IPS-18c (cell line): ENCODE data around the gene NTN4.
"Not testable (repeated sequence)": the region's sequence is repeated elsewhere in the genome, so short reads cannot be mapped to it uniquely, and the experiment has no call there.

ENCODE experiments used
- H3K4me3 ChIP-seq: 2 replicates; pipeline ENCODE4 v1.7.0; 2013; ENCODE audit warnings: low read depth, mild to moderate bottlenecking, low read length, moderate library complexity; ENCODE audit not compliant: insufficient read depth
- H3K9me3 ChIP-seq: one replicate; pipeline ENCODE4 v1.6.1; 2013; ENCODE audit warnings: mild to moderate bottlenecking, low read length, moderate library complexity; ENCODE audit not compliant: control insufficient read depth, insufficient read depth

NTN4 gene

DNA sequence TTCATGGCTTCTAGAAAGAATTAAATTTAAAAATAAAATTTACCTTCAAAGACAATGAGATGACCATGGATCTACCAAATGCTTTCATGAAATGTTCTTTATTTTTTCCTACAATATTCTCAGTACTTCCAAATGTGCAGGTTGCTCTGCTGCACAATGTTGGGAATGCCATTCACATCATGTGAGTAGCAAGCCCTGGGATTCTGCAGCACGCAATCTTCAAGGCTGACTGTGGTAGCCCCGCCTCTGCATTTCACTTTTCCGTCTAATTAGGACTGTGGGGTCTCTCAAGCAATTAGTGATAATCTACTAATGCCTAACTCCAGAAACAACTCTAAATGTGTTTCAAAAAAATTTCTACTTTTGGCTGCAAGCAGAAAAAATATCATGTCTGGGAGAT lies 13.7 kb upstream of the NTN4 start:
- H3K9me3 ChIP-seq: no peaks in the 10 kb centered on the region
- no peak overlapping the region for H3K4me3 ChIP-seq

- H3K9me3 ChIP-seq: no peaks in the 10 kb centered on the region
- H3K4me3 ChIP-seq: no peak overlapping the region
Measured at GRCh38 chr12:95803817-95804216, 13.3 kb upstream of the NTN4 start.

DNA sequence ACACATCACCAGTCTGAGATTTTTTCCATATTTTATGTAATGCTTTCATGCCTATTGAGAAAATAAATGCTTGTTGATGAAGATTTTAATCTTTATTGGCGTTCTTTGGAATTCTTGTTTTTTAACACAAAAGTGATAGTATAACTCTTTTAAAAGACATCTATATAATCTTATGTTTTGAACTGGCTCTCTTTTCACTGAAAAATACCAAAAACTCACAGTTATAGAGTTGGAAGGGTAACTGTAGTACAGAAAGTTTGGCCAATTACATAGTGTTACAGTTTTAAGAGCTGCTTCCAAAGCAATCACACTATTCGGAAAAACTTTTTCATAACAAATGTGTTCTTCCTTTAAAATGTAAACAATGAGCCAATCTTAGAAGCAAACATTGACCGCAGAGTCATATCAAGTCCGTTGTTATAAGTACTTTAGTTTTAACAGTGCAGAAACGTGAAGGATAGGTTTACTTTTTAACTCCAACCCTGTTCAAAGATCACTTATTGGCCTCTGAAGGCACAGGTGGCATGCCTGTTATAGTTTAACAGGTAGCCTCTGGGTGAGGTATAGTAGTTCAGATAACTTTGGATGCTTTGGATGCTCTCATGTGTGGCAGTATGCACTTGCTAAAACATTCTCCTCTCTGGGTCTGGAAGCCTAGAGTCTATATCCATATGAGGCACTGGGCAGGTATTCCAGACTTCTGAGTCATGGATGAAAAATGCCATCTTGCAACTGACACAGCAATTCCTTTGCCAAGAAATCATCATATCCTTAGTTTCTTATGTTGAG lies 12.1 kb upstream of the NTN4 start:
- H3K4me3 ChIP-seq: no peak overlapping the region
- H3K9me3 ChIP-seq: no peaks in the 10 kb centered on the region

GRCh38 chr12:95796982-95797289 lies 6.4 kb upstream of the NTN4 start:
- no peaks in the 10 kb centered on the region for H3K9me3 ChIP-seq
- no peak overlapping the region for H3K4me3 ChIP-seq

DNA sequence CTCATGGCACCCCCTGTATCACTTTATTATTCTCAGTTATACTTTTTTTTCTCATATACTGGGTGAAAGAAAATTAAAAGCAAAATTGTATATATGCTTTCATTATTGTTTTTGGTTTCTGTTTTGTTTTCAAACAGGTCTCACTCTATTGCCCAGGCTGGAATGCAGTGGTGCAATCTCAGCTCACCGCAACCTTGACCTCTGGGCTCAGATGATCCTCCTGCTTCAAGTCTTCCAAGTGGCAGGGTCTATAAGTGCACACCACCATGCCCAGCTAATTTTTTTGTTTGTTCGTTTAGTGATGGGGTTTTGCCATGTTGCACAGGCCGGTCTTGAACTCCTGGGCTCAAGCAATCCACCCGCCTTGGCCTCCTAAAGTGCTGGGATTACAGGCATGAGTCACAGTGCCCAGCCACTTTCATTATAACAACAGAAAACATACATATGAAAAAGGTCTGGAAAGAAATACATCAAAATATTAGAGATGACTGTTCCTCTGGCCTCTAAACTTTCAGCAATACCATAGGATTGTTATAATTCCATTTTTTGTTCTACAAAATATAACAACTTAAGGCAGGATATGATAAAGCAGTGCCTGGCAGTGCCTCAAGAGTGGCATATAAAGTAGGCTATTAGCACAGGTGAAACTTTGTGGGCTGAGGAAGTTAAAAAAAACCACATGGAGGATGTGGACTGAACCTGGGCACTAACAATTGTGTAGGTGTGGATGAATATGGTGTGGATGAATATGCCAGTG lies 5.8 kb upstream of the NTN4 start:
- Histone ChIP-seq H3K4me3 (no peak overlapping the region), H3K9me3 (no peaks in the 10 kb centered on the region)

- no peaks in the 10 kb centered on the region for H3K9me3 ChIP-seq
- H3K4me3 ChIP-seq: peak overlapping the region; percentile 75
Measured at GRCh38 chr12:95790917-95791849, 619 bp upstream of the NTN4 start.

- Histone ChIP-seq H3K4me3 (peak overlapping the region; percentile 75), H3K9me3 (no peaks in the 10 kb centered on the region)
Measured at GRCh38 chr12:95789126-95790032, 1.2 kb downstream of the NTN4 start.

GRCh38 chr12:95788637-95789036 lies 1.9 kb downstream of the NTN4 start:
- Histone ChIP-seq H3K9me3 (no peaks in the 10 kb centered on the region), H3K4me3 (no peak overlapping the region)

DNA sequence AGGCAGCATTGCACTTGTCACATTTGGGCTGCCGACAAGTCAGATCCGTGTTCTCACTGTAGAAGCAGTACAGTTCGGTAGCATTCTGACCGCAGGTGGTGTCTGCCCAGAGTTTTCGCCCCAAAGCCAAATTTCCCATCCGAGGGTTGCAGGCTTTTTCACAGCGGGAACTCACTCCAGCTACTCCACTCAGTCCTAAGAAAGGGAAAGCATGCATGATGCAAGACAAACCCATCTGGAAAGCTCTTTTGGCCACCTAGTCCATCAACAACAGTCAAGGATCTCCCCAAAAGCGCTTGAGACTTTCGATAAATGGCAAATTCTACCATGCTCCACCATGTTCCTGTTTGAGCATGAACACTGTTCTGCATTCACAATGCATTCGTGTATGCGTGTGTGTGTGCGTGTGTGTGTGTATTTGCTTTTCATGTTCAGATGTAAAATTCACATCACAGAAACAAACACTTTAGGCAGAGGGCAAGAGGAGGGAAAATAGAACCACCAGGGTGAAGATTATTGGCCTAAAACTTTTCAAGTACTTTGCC lies 3.2 kb downstream of the NTN4 start:
- no peaks in the 10 kb centered on the region for H3K9me3 ChIP-seq
- H3K4me3 ChIP-seq: no peak overlapping the region

DNA sequence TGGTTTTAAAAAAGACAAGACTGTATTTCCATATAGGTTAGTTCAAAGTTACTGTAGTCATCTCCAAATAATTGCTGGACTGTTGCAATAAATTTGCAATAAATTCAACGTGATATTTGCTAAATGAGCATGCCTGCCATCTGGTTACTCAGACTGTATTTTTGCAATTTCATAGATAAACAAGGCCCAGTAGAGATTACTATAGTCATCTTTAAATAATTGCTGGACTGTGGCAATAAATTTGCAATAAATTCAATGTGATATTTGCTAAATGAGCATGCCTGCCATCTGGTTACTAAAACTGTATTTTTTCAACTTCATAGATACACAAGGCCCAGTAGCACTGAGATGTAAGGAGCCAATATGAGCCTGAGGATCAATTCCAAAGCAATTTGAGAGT lies 5.6 kb downstream of the NTN4 start:
- no peak overlapping the region for H3K4me3 ChIP-seq
- no peaks in the 10 kb centered on the region for H3K9me3 ChIP-seq

GRCh38 chr12:95784286-95784685 lies 6.3 kb downstream of the NTN4 start:
- Histone ChIP-seq H3K4me3 (no peak overlapping the region), H3K9me3 (no peaks in the 10 kb centered on the region)

DNA sequence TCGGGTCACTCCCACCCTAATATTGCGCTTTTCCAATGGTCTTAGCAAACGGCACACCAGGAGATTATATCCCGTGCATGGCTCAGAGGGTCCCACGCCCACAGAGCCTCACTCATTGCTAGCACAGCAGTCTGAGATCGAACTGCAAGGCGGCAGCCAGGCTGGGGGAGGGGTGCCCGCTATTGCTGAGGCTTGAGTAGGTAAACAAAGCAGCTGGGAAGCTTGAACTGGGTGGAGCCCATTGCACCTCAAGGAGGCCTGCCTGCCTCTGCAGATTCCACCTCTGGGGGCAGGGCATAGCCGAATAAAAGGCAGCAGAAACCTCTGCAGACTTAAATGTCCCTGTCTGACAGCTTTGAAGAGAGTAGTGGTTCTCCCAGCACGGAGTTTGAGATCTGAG lies 15.1 kb downstream of the NTN4 start:
- H3K9me3 ChIP-seq, H3K4me3 ChIP-seq: not testable (repeated sequence)

GRCh38 chr12:95774311-95775045 lies 16.1 kb downstream of the NTN4 start:
- peaks cover 8% of the 10 kb centered on the region for H3K9me3 ChIP-seq
- no peak overlapping the region for H3K4me3 ChIP-seq

DNA sequence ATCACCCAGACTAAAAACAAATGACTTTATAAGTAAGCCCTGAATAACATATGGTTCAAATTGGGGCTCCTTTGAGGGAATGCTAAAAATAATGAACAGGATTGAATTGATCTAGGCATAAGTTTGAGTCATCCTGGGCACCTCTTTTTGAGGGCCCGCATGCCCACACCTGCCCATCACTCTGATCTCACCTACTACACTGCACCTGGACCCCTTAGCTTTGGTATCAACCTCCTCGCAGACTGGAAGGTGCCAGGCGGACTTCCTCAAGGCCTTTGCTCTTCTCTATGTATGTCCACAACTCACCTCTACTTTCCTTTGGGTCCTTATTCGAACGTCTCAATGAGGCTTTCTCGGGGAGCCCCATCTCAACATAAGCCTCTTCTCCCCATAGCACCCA lies 17.2 kb downstream of the NTN4 start:
- Histone ChIP-seq H3K9me3 (peaks cover 8% of the 10 kb centered on the region), H3K4me3 (no peak overlapping the region)

- Histone ChIP-seq H3K4me3 (no peak overlapping the region), H3K9me3 (no peaks in the 10 kb centered on the region)
Measured at GRCh38 chr12:95767703-95768102, 22.9 kb downstream of the NTN4 start.
